Panc1 (cell line): Measurements from ENCODE around the gene GMPPA.

Source experiments
- POLR2AphosphoS5 ChIP-seq: IDR thresholded peaks from 2 replicates; pipeline ENCODE4 v1.6.1; 2012; ENCODE audit warnings: mild to moderate bottlenecking, low read depth, low read length, moderate library complexity
- SIN3A ChIP-seq: IDR thresholded peaks from 2 replicates; pipeline ENCODE4 v1.6.1; 2012; ENCODE audit warnings: low read depth, mild to moderate bottlenecking, low read length, moderate library complexity, borderline replicate concordance; ENCODE audit not compliant: insufficient read depth
- TCF7L2 ChIP-seq: IDR thresholded peaks from 2 replicates; pipeline ENCODE4 v1.6.1; 2011; ENCODE audit warnings: mild to moderate bottlenecking, low read depth, low read length, inconsistent platforms
- TF ChIP-seq, protein P1 (sequence below): fragments of 450-650 bp; IDR thresholded peaks from 2 replicates; pipeline ENCODE4 v1.5.1; 2017; ENCODE audit warnings: mild to moderate bottlenecking
- TF ChIP-seq, protein P2 (sequence below), 2 experiments: IDR thresholded peaks; 2 replicates each; pipeline ENCODE4 v1.6.1; 2011 to 2012; ENCODE audit warnings: low read depth in 2 of 2, control low read depth in 1 of 2, low read length in 1 of 2, mild to moderate bottlenecking in 1 of 2, moderate library complexity in 1 of 2; ENCODE audit not compliant: insufficient read depth in 1 of 2

DNA sequence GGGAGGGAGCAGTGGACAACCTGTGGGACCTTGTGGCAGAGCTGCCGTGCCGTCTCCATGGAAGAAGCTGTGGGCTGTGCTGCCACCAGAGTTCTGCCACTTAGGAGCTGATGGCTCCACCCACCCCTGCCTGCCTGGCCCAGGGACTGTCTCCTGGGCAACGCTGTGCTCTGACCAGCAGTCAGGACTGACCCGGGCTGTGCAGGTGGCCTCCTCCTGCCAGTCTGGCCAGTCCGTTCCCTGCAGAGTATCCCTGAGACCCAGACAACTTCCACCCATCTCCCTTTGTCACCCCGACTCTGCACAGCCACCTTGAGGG is 28.3 kb downstream of the GMPPA start:
- TF ChIP-seq, protein P1, sequence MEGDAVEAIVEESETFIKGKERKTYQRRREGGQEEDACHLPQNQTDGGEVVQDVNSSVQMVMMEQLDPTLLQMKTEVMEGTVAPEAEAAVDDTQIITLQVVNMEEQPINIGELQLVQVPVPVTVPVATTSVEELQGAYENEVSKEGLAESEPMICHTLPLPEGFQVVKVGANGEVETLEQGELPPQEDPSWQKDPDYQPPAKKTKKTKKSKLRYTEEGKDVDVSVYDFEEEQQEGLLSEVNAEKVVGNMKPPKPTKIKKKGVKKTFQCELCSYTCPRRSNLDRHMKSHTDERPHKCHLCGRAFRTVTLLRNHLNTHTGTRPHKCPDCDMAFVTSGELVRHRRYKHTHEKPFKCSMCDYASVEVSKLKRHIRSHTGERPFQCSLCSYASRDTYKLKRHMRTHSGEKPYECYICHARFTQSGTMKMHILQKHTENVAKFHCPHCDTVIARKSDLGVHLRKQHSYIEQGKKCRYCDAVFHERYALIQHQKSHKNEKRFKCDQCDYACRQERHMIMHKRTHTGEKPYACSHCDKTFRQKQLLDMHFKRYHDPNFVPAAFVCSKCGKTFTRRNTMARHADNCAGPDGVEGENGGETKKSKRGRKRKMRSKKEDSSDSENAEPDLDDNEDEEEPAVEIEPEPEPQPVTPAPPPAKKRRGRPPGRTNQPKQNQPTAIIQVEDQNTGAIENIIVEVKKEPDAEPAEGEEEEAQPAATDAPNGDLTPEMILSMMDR = no peak
- TF ChIP-seq SIN3A (no peak), POLR2AphosphoS5 (no peak), TCF7L2 (no peak)
- TF ChIP-seq, protein P2, sequence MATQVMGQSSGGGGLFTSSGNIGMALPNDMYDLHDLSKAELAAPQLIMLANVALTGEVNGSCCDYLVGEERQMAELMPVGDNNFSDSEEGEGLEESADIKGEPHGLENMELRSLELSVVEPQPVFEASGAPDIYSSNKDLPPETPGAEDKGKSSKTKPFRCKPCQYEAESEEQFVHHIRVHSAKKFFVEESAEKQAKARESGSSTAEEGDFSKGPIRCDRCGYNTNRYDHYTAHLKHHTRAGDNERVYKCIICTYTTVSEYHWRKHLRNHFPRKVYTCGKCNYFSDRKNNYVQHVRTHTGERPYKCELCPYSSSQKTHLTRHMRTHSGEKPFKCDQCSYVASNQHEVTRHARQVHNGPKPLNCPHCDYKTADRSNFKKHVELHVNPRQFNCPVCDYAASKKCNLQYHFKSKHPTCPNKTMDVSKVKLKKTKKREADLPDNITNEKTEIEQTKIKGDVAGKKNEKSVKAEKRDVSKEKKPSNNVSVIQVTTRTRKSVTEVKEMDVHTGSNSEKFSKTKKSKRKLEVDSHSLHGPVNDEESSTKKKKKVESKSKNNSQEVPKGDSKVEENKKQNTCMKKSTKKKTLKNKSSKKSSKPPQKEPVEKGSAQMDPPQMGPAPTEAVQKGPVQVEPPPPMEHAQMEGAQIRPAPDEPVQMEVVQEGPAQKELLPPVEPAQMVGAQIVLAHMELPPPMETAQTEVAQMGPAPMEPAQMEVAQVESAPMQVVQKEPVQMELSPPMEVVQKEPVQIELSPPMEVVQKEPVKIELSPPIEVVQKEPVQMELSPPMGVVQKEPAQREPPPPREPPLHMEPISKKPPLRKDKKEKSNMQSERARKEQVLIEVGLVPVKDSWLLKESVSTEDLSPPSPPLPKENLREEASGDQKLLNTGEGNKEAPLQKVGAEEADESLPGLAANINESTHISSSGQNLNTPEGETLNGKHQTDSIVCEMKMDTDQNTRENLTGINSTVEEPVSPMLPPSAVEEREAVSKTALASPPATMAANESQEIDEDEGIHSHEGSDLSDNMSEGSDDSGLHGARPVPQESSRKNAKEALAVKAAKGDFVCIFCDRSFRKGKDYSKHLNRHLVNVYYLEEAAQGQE (IDR thresholded peaks at IDR 0.05; ENCODE audit: insufficient read depth in 1 of 2, low read depth in 2 of 2, low read length in 1 of 2) = no peak
